ENCODE measurements around the gene TMEM40.

- TF ChIP-seq, protein P1, sequence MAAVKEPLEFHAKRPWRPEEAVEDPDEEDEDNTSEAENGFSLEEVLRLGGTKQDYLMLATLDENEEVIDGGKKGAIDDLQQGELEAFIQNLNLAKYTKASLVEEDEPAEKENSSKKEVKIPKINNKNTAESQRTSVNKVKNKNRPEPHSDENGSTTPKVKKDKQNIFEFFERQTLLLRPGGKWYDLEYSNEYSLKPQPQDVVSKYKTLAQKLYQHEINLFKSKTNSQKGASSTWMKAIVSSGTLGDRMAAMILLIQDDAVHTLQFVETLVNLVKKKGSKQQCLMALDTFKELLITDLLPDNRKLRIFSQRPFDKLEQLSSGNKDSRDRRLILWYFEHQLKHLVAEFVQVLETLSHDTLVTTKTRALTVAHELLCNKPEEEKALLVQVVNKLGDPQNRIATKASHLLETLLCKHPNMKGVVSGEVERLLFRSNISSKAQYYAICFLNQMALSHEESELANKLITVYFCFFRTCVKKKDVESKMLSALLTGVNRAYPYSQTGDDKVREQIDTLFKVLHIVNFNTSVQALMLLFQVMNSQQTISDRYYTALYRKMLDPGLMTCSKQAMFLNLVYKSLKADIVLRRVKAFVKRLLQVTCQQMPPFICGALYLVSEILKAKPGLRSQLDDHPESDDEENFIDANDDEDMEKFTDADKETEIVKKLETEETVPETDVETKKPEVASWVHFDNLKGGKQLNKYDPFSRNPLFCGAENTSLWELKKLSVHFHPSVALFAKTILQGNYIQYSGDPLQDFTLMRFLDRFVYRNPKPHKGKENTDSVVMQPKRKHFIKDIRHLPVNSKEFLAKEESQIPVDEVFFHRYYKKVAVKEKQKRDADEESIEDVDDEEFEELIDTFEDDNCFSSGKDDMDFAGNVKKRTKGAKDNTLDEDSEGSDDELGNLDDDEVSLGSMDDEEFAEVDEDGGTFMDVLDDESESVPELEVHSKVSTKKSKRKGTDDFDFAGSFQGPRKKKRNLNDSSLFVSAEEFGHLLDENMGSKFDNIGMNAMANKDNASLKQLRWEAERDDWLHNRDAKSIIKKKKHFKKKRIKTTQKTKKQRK (IDR thresholded peaks at IDR 0.05; ENCODE audit: borderline replicate concordance, low read depth, low read length) = no peak
- TF ChIP-seq, protein P2, sequence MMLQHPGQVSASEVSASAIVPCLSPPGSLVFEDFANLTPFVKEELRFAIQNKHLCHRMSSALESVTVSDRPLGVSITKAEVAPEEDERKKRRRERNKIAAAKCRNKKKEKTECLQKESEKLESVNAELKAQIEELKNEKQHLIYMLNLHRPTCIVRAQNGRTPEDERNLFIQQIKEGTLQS (IDR thresholded peaks at IDR 0.05) = no peak
- TF ChIP-seq, protein P2 (CRISPR knock-in tag; conservative IDR thresholded peaks at IDR 0.05) = no peak
- no peak for TF ChIP-seq ZNF274 (IDR thresholded peaks at IDR 0.05; ENCODE audit: borderline replicate concordance, low read depth, low read length)
- TF ChIP-seq, protein P3, sequence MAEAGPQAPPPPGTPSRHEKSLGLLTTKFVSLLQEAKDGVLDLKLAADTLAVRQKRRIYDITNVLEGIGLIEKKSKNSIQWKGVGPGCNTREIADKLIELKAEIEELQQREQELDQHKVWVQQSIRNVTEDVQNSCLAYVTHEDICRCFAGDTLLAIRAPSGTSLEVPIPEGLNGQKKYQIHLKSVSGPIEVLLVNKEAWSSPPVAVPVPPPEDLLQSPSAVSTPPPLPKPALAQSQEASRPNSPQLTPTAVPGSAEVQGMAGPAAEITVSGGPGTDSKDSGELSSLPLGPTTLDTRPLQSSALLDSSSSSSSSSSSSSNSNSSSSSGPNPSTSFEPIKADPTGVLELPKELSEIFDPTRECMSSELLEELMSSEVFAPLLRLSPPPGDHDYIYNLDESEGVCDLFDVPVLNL (CRISPR knock-in tag; IDR thresholded peaks at IDR 0.05; ENCODE audit: low read depth) = no peak
- TF ChIP-seq PTBP1 (IDR thresholded peaks at IDR 0.05; ENCODE audit: low read depth, low read length) = no peak
- no peak for TF ChIP-seq CTCF (IDR thresholded peaks at IDR 0.05 in 2 of 3, conservative IDR thresholded peaks at IDR 0.05 in 1 of 3; ENCODE audit: insufficient read depth in 2 of 3, low read depth in 1 of 3, low read length in 3 of 3)
- no peak for TF ChIP-seq CHD4 (IDR thresholded peaks at IDR 0.05; ENCODE audit: insufficient read depth, insufficient replicate concordance, low read depth, low read length, poor library complexity, severe bottlenecking)
- no peak for TF ChIP-seq MEF2A (IDR thresholded peaks at IDR 0.05; ENCODE audit: control insufficient read depth, low read depth, low read length)
- TF ChIP-seq SIN3A (IDR thresholded peaks at IDR 0.05; ENCODE audit: borderline replicate concordance in 2 of 2, control insufficient read depth in 1 of 2, low read depth in 2 of 2, low read length in 2 of 2) = no peak
- TF ChIP-seq ZNF3 (CRISPR knock-in tag; IDR thresholded peaks at IDR 0.05) = no peak
- no peak for TF ChIP-seq TEAD4 (IDR thresholded peaks at IDR 0.05; ENCODE audit: low read length)
- TF ChIP-seq TEAD4 (CRISPR knock-in tag; IDR thresholded peaks at IDR 0.05; ENCODE audit: borderline replicate concordance) = no peak
- no peak for TF ChIP-seq KAT2B (IDR thresholded peaks at IDR 0.05; ENCODE audit: low read depth, low read length)
- no peak for TF ChIP-seq ZBTB8A (IDR thresholded peaks at IDR 0.05; ENCODE audit: partially characterized antibody)
Measured at GRCh38 chr3:12798559-12799179, 39.6 kb upstream of the TMEM40 start.
